Measurements from ENCODE around the gene LTBR. TPM values are rescaled to one million over a fixed set of nuclear protein-coding genes. Genes with fewer than 3 reads are reported as not detected.
A peak's percentile ranks its signal among the peaks of the same experiment; 100 is the strongest.
"Not testable (repeated sequence)": the region's sequence is repeated elsewhere in the genome, so short reads cannot be mapped to it uniquely, and the experiment has no call there.

Gene LTBR
- polyA plus RNA-seq, 3 donors, result 56.4 to 108 (median 60.6) TPM

GRCh38 chr12:6426882-6427671 is 43.1 kb downstream of the LTBR start:
- TF ChIP-seq CTCF (IDR thresholded peaks at IDR 0.05), result no peak
- H3K4me3 Mint-ChIP-seq, result no peak overlapping the region
- Histone ChIP-seq H3K27me3 (ENCODE audit: control insufficient read depth in 2 of 2, insufficient read depth in 2 of 2, low read length in 2 of 2) (no peaks in the 10 kb centered on the region), H3K9me3 (replicated peaks in 1 of 2; ENCODE audit: control insufficient read depth in 1 of 2, insufficient read depth in 1 of 2, low read length in 2 of 2) (no peaks in the 10 kb centered on the region), H3K4me1 (ENCODE audit: control insufficient read depth in 1 of 2, insufficient read depth in 2 of 2, low read length in 2 of 2) (peaks cover 38 to 47% of the 10 kb centered on the region in 2 donors), H3K4me3 (replicated peaks in 1 of 3; ENCODE audit: low read depth in 2 of 3, low read length in 3 of 3) (no peak overlapping the region), H3K4me2 (replicated peaks; ENCODE audit: extremely low read depth, low read length, poor library complexity, severe bottlenecking) (no peak overlapping the region), H2AFZ (ENCODE audit: insufficient read depth, low read depth, low read length, poor library complexity, severe bottlenecking) (no peak overlapping the region), H3K79me2 (ENCODE audit: insufficient read depth, low read length) (no peaks in the 10 kb centered on the region), H3K27ac (ENCODE audit: low read depth in 1 of 2, low read length in 2 of 2) (no peak overlapping the region), H3K9ac (ENCODE audit: insufficient read depth, low read length, poor library complexity, severe bottlenecking) (no peak overlapping the region), H4K20me1 (ENCODE audit: insufficient read depth, low read length) (no peaks in the 10 kb centered on the region), H3K36me3 (replicated peaks in 1 of 2; ENCODE audit: control insufficient read depth in 1 of 2, insufficient read depth in 2 of 2, low read length in 2 of 2) (no peaks in the 10 kb centered on the region)
- H3K4me1 Mint-ChIP-seq, result peaks cover 37% of the 10 kb centered on the region
- H3K9me3 Mint-ChIP-seq, result no peaks in the 10 kb centered on the region
- WGBS (ENCODE audit: insufficient coverage), result 79% methylated on average over 6 of the region's 14 CpGs
- H3K27ac Mint-ChIP-seq, result peak overlapping the region in 4 of 7 donors; percentile 41 to 84 (median 54)
- peak in 1 of 3 donors; percentile 25 for DNase-seq
- no peaks in the 10 kb centered on the region for H3K27me3 Mint-ChIP-seq (ENCODE audit: low read depth in 3 of 3)
- intact Hi-C loops (cut with micrococcal nuclease), result loop anchor here in 1 of 2 donors (5.0 kb wide), 1 partner anchor 35 kb away; no protein-coding TSS in a partner anchor
- H3K36me3 Mint-ChIP-seq, result no peaks in the 10 kb centered on the region

GRCh38 chr12:6427796-6428195 is 43.8 kb downstream of the LTBR start:
- not testable (repeated sequence) for H3K4me2 ChIP-seq (replicated peaks; ENCODE audit: extremely low read depth, low read length, poor library complexity, severe bottlenecking); H3K9me3 Mint-ChIP-seq; H3K36me3 ChIP-seq (replicated peaks in 1 of 2; ENCODE audit: control insufficient read depth in 1 of 2, insufficient read depth in 2 of 2, low read length in 2 of 2); H3K9me3 ChIP-seq (replicated peaks in 1 of 2; ENCODE audit: control insufficient read depth in 1 of 2, insufficient read depth in 1 of 2, low read length in 2 of 2); H4K20me1 ChIP-seq (ENCODE audit: insufficient read depth, low read length); H3K4me3 ChIP-seq (replicated peaks in 1 of 3; ENCODE audit: low read depth in 2 of 3, low read length in 3 of 3); H3K27ac Mint-ChIP-seq; H3K9ac ChIP-seq (ENCODE audit: insufficient read depth, low read length, poor library complexity, severe bottlenecking); H3K36me3 Mint-ChIP-seq; H3K27ac ChIP-seq (ENCODE audit: low read depth in 1 of 2, low read length in 2 of 2); H3K27me3 Mint-ChIP-seq (ENCODE audit: low read depth in 3 of 3); H3K79me2 ChIP-seq (ENCODE audit: insufficient read depth, low read length); H3K27me3 ChIP-seq (ENCODE audit: control insufficient read depth in 2 of 2, insufficient read depth in 2 of 2, low read length in 2 of 2); DNase-seq; H3K4me3 Mint-ChIP-seq; H2AFZ ChIP-seq (ENCODE audit: insufficient read depth, low read depth, low read length, poor library complexity, severe bottlenecking)
- H3K4me1 ChIP-seq (ENCODE audit: control insufficient read depth in 1 of 2, insufficient read depth in 2 of 2, low read length in 2 of 2), result peaks cover 38 to 47% of the 10 kb centered on the region in 2 donors
- 100% methylated on average over 2 of the region's 10 CpGs for WGBS (ENCODE audit: insufficient coverage)
- intact Hi-C loops (cut with micrococcal nuclease), result loop anchor here in 1 of 2 donors (5.0 kb wide), 1 partner anchor 35 kb away; no protein-coding TSS in a partner anchor
- H3K4me1 Mint-ChIP-seq, result peaks cover 39% of the 10 kb centered on the region

All from CD14-positive monocyte (primary cell).